Memory B cell (primary cell): Measurements from ENCODE around the gene NTS.

Experiments used
- ATAC-seq: fragments of 150-1000 bp; cut with Tn5 transposase; 2 replicates; pipeline ENCODE4 v1.10.0; 2021; ENCODE audit warnings: low read depth, mild to moderate bottlenecking, moderate library complexity
- DNase-seq, 2 donors: peaks; one replicate each; pipeline ENCODE4 v3.0.0; 2022; ENCODE audit warnings: low spot score in 2 of 2
- H3K27ac Mint-ChIP-seq: one replicate; pipeline ENCODE4 v1.8.0; 2022; ENCODE audit warnings: mild to moderate bottlenecking, moderate library complexity, mixed read lengths
- H3K27me3 Mint-ChIP-seq: one replicate; pipeline ENCODE4 v1.8.0; 2022; ENCODE audit warnings: mixed read lengths
- H3K36me3 Mint-ChIP-seq: one replicate; pipeline ENCODE4 v1.8.0; 2022; ENCODE audit warnings: mild to moderate bottlenecking, mixed read lengths
- H3K4me1 Mint-ChIP-seq: one replicate; pipeline ENCODE4 v1.8.0; 2022; ENCODE audit warnings: mixed read lengths
- H3K4me3 Mint-ChIP-seq: one replicate; pipeline ENCODE4 v1.8.0; 2022; ENCODE audit warnings: mild to moderate bottlenecking, moderate library complexity, mixed read lengths
- H3K9me3 Mint-ChIP-seq: one replicate; pipeline ENCODE4 v1.8.0; 2022; ENCODE audit warnings: mixed read lengths

The NTS gene

GRCh38 chr12:85865890-85866289 lies 8.2 kb upstream of the NTS start:
- no peaks in the 10 kb centered on the region for H3K9me3 Mint-ChIP-seq
- H3K4me3 Mint-ChIP-seq: no peak overlapping the region
- no peak for DNase-seq
- H3K4me1 Mint-ChIP-seq: no peaks in the 10 kb centered on the region
- no peak overlapping the region for H3K27ac Mint-ChIP-seq
- no peak for ATAC-seq
- no peaks in the 10 kb centered on the region for H3K27me3 Mint-ChIP-seq
- H3K36me3 Mint-ChIP-seq: no peaks in the 10 kb centered on the region

DNA sequence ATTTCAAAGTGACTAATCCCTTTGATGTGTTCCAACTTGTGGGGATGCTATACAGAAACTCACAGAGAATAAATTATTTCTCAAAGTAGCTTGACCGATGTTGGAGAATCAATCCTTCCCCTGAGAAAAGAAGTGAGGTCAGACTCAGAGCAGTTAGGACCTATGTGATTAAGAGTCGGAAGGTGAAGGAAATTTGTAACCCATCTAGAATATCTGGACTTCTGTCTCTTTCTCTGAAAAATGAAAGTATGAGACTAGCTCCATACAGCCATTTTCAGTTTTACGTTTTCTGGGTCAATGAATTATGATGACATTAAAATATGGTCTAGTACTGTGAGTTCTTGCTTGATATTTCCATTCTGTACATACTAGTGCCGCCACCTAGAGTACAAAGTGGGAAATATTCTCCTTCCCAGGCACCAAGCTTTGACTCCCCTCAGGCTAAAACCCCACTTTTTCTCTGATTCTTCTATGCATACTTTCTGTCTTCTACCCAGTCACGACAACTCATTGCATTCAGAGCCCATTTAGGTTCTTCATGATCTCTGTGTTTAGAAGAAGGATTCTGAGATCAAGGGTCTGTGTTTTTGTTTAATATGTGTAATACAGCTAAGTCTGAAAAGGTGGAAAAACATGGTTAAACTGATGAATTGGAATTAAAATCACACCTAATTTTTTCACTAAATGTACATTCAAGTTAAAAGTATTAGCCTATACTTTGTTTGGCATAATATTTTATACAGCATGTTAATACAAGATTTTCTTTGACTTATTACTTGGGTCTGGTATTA lies 6.9 kb upstream of the NTS start:
- ATAC-seq (no peak), DNase-seq (no peak)
- Mint-ChIP-seq H3K4me3 (no peak overlapping the region), H3K36me3 (no peaks in the 10 kb centered on the region), H3K4me1 (no peaks in the 10 kb centered on the region), H3K27me3 (no peaks in the 10 kb centered on the region), H3K27ac (no peak overlapping the region), H3K9me3 (no peaks in the 10 kb centered on the region)

GRCh38 chr12:85872497-85873091 lies 1.5 kb upstream of the NTS start:
- no peak overlapping the region for H3K27ac Mint-ChIP-seq
- DNase-seq (no peak), ATAC-seq (no peak)
- H3K36me3 Mint-ChIP-seq: no peaks in the 10 kb centered on the region
- no peak overlapping the region for H3K4me3 Mint-ChIP-seq
- H3K27me3 Mint-ChIP-seq: no peaks in the 10 kb centered on the region
- peaks cover 2% of the 10 kb centered on the region for H3K4me1 Mint-ChIP-seq
- H3K9me3 Mint-ChIP-seq: no peaks in the 10 kb centered on the region

GRCh38 chr12:85877459-85877858 lies 3.4 kb downstream of the NTS start:
- Mint-ChIP-seq H3K9me3 (no peaks in the 10 kb centered on the region), H3K36me3 (no peaks in the 10 kb centered on the region), H3K27ac (no peak overlapping the region), H3K4me1 (peaks cover 2% of the 10 kb centered on the region), H3K4me3 (no peak overlapping the region), H3K27me3 (no peaks in the 10 kb centered on the region)
- ATAC-seq (no peak), DNase-seq (no peak)

DNA sequence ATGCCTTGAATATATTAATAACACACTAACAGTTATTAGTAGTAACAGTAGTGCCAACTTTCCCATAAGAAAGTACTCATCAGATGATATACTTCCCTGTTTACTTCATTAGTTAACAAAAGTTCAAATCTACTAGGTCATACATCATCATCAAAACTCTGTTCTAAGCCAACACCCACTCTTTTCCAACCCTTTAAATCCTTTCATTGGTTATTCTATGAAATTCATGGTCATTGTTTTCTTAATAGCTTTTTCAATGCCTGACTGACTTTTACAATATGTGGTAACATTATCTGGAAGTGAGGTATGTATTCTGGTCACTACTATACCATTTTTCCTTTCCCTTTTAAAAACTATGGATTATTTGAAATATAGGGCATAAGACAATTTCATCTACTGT lies 9.7 kb downstream of the NTS start:
- DNase-seq (no peak), ATAC-seq (no peak)
- Mint-ChIP-seq H3K36me3 (no peaks in the 10 kb centered on the region), H3K27me3 (no peaks in the 10 kb centered on the region), H3K4me1 (no peaks in the 10 kb centered on the region), H3K9me3 (no peaks in the 10 kb centered on the region), H3K27ac (no peak overlapping the region), H3K4me3 (no peak overlapping the region)

DNA sequence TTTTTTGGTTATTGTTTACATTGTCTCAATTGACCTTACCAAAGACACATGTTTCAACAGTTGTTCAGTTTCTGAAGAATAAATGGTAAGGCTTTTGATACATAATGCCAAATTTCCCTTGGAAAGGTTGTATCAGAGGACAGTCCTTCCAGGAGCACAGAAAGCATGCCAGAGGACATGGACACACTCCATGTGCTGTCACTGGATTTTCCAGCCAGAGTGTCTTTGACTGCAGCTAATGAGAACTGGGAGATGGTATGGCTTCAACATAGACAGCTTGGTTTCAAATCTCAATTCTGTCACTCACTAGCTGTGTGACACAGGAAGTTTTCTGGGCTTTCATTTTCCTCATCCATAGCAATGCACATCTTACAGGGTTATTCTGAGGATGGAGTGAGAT lies 20.6 kb downstream of the NTS start:
- Mint-ChIP-seq H3K4me3 (no peak overlapping the region), H3K9me3 (no peaks in the 10 kb centered on the region), H3K4me1 (no peaks in the 10 kb centered on the region), H3K27ac (no peak overlapping the region), H3K27me3 (no peaks in the 10 kb centered on the region), H3K36me3 (no peaks in the 10 kb centered on the region)
- no peak for DNase-seq
- ATAC-seq: no peak

DNA sequence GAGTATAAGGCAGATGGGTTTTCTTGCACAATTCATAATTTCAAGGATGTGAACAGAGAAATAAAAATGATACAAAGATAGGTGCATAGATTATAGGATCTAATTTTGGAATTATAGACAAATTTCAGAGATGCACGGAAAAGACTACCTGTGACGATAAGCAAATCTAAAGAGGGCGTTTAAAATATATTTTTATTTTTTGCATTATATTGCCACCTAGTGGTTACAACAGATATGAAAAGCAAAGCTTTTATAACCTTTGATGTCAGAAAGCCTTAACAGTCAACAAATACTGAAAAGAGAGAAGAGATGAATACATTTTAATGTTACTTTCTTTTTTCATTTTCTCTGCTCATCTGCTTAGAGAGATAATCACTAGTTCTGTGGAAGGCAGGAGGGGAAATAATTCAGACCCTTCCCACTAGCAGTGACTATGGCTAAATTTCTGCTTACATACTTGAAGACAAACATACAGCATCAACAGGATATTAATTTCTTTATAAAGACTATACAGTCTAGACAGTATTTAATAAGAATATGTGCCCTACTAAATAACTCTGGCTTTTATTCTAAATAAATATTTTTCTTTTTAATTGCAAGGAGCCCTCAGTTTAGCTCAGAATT lies 46.3 kb downstream of the NTS start:
- DNase-seq: no peak
- no peak overlapping the region for H3K4me3 Mint-ChIP-seq
- no peak overlapping the region for H3K27ac Mint-ChIP-seq
- H3K36me3 Mint-ChIP-seq: no peaks in the 10 kb centered on the region
- ATAC-seq: no peak
- H3K4me1 Mint-ChIP-seq: no peaks in the 10 kb centered on the region
- no peaks in the 10 kb centered on the region for H3K27me3 Mint-ChIP-seq
- no peaks in the 10 kb centered on the region for H3K9me3 Mint-ChIP-seq

DNA sequence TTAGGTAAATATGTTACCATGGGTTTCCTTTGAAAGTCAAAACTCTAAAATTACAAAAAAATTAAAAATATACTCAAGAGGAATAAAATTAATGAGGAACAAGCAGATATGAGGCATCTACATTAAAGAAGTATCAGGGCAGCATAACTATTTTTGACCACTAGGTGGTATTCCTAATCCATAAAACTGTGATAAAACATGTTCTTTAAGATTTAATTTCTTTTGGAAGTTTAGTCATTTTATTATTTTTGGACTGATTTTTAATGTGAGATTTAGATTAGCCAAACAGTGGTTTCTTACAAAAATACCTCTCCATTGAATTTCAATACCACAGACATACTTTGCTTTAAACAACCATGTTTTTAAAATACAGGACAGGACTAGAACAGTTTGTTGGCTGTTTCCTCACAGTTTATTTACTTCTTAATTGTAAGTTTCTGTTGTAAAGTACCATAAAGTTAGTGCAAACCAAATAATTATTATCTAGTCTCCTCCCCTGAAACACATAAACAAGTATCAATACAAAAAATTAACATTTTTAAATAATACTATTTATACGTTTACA lies 49.8 kb downstream of the NTS start:
- no peak for ATAC-seq
- no peak overlapping the region for H3K4me3 Mint-ChIP-seq

DNA sequence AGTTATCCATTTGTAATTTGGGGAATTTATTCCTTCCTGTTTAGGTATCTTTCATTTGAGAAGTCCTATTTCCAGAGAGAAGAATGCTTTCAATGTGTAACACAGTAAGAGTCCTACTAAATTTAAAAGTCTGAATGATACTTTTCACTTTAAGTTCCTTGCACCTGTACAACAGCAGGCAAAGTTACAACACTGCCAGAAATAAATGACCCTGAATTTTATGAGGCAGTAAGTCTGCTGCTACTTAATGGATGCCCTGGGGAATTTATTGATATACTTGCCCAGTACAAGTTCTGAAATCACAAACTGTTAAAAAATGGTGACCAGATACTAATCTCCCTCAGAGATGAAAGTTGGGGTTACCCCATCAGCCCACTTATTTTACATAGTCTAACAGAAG lies 53.1 kb downstream of the NTS start:
- Mint-ChIP-seq H3K9me3 (no peaks in the 10 kb centered on the region), H3K4me1 (no peaks in the 10 kb centered on the region), H3K27me3 (no peaks in the 10 kb centered on the region), H3K36me3 (no peaks in the 10 kb centered on the region), H3K4me3 (no peak overlapping the region), H3K27ac (no peak overlapping the region)
- ATAC-seq (no peak), DNase-seq (no peak)

More for the DNA sequence above, 49.8 kb downstream of the NTS start:
- no peaks in the 10 kb centered on the region for H3K9me3 Mint-ChIP-seq
- no peak overlapping the region for H3K27ac Mint-ChIP-seq
- H3K27me3 Mint-ChIP-seq: no peaks in the 10 kb centered on the region
- H3K4me1 Mint-ChIP-seq: no peaks in the 10 kb centered on the region
- H3K36me3 Mint-ChIP-seq: no peaks in the 10 kb centered on the region
- no peak for DNase-seq
